ENCODE data around the gene PRKN. TPM values are rescaled to one million over a fixed set of nuclear protein-coding genes. Genes with fewer than 3 reads are reported as not detected.

PRKN gene
- total RNA-seq, 1 donor from 2014 or later: 4.9 TPM

DNA sequence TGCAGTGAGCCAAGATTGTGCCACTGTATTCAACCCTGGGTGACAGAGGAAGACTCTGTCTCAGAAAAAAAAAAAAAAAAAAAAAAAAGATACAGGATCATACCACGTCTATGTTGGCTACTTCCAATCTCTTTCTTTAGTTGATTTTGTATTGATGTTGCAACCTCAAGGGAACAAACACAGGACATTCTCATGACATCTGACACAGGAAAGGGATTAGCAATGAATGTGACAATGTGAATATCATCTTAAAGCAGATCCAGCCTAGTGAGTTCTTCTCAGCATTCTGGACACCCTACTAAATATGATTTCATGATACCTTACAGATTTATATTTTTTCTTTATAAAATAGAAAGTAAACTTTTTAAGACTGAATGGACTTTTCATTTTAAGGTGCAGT is 580.3 kb downstream of the PRKN start:
- Histone ChIP-seq H3K36me3 (no peaks in the 10 kb centered on the region), H3K27ac (no peak overlapping the region), H3K4me1 (no peaks in the 10 kb centered on the region), H3K9me3 (no peaks in the 10 kb centered on the region), H3K27me3 (no peaks in the 10 kb centered on the region), H3K4me3 (no peak overlapping the region)
- no peak for DNase-seq (ENCODE audit: extremely low spot score in 2 of 2)
- TF ChIP-seq, protein P1, sequence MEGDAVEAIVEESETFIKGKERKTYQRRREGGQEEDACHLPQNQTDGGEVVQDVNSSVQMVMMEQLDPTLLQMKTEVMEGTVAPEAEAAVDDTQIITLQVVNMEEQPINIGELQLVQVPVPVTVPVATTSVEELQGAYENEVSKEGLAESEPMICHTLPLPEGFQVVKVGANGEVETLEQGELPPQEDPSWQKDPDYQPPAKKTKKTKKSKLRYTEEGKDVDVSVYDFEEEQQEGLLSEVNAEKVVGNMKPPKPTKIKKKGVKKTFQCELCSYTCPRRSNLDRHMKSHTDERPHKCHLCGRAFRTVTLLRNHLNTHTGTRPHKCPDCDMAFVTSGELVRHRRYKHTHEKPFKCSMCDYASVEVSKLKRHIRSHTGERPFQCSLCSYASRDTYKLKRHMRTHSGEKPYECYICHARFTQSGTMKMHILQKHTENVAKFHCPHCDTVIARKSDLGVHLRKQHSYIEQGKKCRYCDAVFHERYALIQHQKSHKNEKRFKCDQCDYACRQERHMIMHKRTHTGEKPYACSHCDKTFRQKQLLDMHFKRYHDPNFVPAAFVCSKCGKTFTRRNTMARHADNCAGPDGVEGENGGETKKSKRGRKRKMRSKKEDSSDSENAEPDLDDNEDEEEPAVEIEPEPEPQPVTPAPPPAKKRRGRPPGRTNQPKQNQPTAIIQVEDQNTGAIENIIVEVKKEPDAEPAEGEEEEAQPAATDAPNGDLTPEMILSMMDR (IDR thresholded peaks at IDR 0.05): no peak
- TF ChIP-seq POLR2AphosphoS5 (IDR thresholded peaks at IDR 0.05; ENCODE audit: insufficient read depth in 1 of 2, low read depth in 1 of 2) (no peak), POLR2A (IDR thresholded peaks at IDR 0.05) (no peak)
- intact Hi-C loops (cut with DNase I): no loop called here

DNA sequence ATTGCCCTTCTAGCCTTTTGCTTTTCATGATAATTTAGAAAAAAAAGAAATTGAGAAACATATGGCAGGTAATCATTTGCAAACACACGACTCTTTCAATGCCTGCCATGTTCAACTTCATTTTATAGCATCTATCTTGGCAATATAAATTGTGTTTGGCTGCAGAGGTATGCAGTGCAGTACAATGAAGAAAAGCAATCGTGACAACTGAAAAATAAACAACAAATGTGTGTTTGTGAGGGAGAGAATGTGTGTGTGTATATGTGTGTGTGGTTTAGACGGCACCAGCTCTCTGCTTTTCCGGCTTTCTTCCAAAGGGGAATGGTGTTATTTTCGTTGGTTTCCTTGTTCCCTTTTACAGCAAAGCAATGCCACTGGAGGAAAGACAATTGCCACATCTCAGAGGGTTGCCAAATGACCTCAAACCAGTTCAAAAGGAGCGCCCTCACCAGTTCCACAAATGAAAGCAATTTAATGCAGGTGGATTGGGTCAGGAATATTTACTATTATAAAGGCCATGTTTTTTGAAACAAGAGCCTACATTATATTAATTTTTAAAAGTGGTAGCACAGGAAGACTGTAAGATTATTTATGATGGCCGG is 587.2 kb downstream of the PRKN start:
- DNase-seq (ENCODE audit: extremely low spot score in 2 of 2): no peak
- Histone ChIP-seq H3K4me1 (no peaks in the 10 kb centered on the region), H3K4me3 (no peak overlapping the region), H3K27ac (no peak overlapping the region), H3K36me3 (no peaks in the 10 kb centered on the region), H3K9me3 (peaks cover 7% of the 10 kb centered on the region), H3K27me3 (no peaks in the 10 kb centered on the region)
- intact Hi-C loops (cut with DNase I): no loop called here
- TF ChIP-seq POLR2A (IDR thresholded peaks at IDR 0.05) (no peak), POLR2AphosphoS5 (IDR thresholded peaks at IDR 0.05; ENCODE audit: insufficient read depth in 1 of 2, low read depth in 1 of 2) (no peak)
- TF ChIP-seq, protein P1 (IDR thresholded peaks at IDR 0.05): no peak

DNA sequence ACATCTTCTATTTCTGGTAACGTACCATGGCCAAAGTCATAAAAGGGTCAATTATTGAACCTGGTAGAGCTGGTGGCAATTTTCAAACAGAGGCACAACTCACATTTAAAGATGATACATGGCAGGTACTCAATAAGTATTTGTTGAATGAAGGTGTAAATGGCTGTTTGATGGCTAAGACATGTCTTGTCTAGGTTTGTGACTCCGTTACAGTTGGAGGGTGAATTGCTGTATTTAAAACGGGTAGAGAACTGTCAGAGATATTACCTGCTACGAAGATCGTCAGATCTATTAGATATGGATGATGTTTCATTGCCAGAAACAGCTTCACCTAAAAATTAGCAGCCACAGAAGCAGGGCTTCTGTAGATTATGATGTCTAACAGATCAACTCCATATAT is 601.9 kb downstream of the PRKN start:
- no peak for TF ChIP-seq POLR2A (IDR thresholded peaks at IDR 0.05)
- TF ChIP-seq, protein P1 (IDR thresholded peaks at IDR 0.05): no peak
- no peak for TF ChIP-seq POLR2AphosphoS5 (IDR thresholded peaks at IDR 0.05; ENCODE audit: insufficient read depth in 1 of 2, low read depth in 1 of 2)
- H3K9me3 ChIP-seq: no peaks in the 10 kb centered on the region
- no peak overlapping the region for H3K27ac ChIP-seq
- H3K4me3 ChIP-seq: no peak overlapping the region
- no peaks in the 10 kb centered on the region for H3K27me3 ChIP-seq
- DNase-seq (ENCODE audit: extremely low spot score in 2 of 2): no peak
- H3K4me1 ChIP-seq: no peaks in the 10 kb centered on the region
- H3K36me3 ChIP-seq: no peaks in the 10 kb centered on the region
- intact Hi-C loops (cut with DNase I): no loop called here

GRCh38 chr6:162124710-162125435 is 602.7 kb downstream of the PRKN start:
- intact Hi-C loops (cut with DNase I): no loop called here
- H3K9me3 ChIP-seq: no peaks in the 10 kb centered on the region
- no peaks in the 10 kb centered on the region for H3K27me3 ChIP-seq
- TF ChIP-seq POLR2AphosphoS5 (IDR thresholded peaks at IDR 0.05; ENCODE audit: insufficient read depth in 1 of 2, low read depth in 1 of 2) (no peak), POLR2A (IDR thresholded peaks at IDR 0.05) (no peak)
- TF ChIP-seq, protein P1 (IDR thresholded peaks at IDR 0.05): no peak
- DNase-seq (ENCODE audit: extremely low spot score in 2 of 2): no peak
- no peaks in the 10 kb centered on the region for H3K4me1 ChIP-seq
- H3K27ac ChIP-seq: no peak overlapping the region
- H3K4me3 ChIP-seq: no peak overlapping the region
- no peaks in the 10 kb centered on the region for H3K36me3 ChIP-seq

GRCh38 chr6:162123797-162124196 is 603.8 kb downstream of the PRKN start:
- TF ChIP-seq POLR2AphosphoS5 (IDR thresholded peaks at IDR 0.05; ENCODE audit: insufficient read depth in 1 of 2, low read depth in 1 of 2): no peak
- no peak for TF ChIP-seq POLR2A (IDR thresholded peaks at IDR 0.05)
- TF ChIP-seq, protein P1 (IDR thresholded peaks at IDR 0.05): no peak
- Histone ChIP-seq H3K4me3 (no peak overlapping the region), H3K27me3 (no peaks in the 10 kb centered on the region), H3K27ac (no peak overlapping the region), H3K36me3 (no peaks in the 10 kb centered on the region), H3K4me1 (no peaks in the 10 kb centered on the region), H3K9me3 (no peaks in the 10 kb centered on the region)
- no peak for DNase-seq (ENCODE audit: extremely low spot score in 2 of 2)
- intact Hi-C loops (cut with DNase I): no loop called here
